H1 (cell line): ENCODE data around the gene SEC11A. TPM values are rescaled to one million over a fixed set of nuclear protein-coding genes. Genes with fewer than 3 reads are reported as not detected.
A peak's percentile ranks its signal among the peaks of the same experiment; 100 is the strongest.

ENCODE experiments used
- ATF2 ChIP-seq: IDR thresholded peaks from 2 replicates; pipeline ENCODE4 v1.6.1; 2012; ENCODE audit warnings: low read length, inconsistent platforms
- BACH1 ChIP-seq: IDR thresholded peaks from 2 replicates; pipeline ENCODE4 v1.6.1; 2012; ENCODE audit warnings: low read length, improper control_type of control experiment
- BRCA1 ChIP-seq: IDR thresholded peaks from 2 replicates; pipeline ENCODE4 v1.6.1; 2012; ENCODE audit warnings: low read depth, low read length, improper control_type of control experiment
- EZH2 ChIP-seq: fragments of 200-600 bp; sonication (generic); IDR thresholded peaks from 2 replicates; pipeline ENCODE4 v1.7.1; 2012; ENCODE audit warnings: low read depth, mild to moderate bottlenecking, moderate library complexity, low read length, inconsistent platforms; ENCODE audit not compliant: severe bottlenecking
- FOSL1 ChIP-seq: IDR thresholded peaks from 2 replicates; pipeline ENCODE4 v1.6.1; 2011; ENCODE audit warnings: mild to moderate bottlenecking, low read depth, low read length, moderate library complexity; ENCODE audit not compliant: insufficient read depth
- NANOG ChIP-seq: IDR thresholded peaks from 2 replicates; pipeline ENCODE4 v1.6.1; 2011; ENCODE audit warnings: low read length, low read depth, mild to moderate bottlenecking, inconsistent platforms; ENCODE audit not compliant: insufficient read depth, poor library complexity, severe bottlenecking
- POLR2A ChIP-seq, 2 experiments: IDR thresholded peaks; 1 replicate in 1 of 2; 2 replicates in 1 of 2; pipeline ENCODE4 v1.6.1; 2011; ENCODE audit warnings: low read depth in 2 of 2, low read length in 2 of 2, mild to moderate bottlenecking in 2 of 2; ENCODE audit errors: control extremely low read depth in 1 of 2
- POU5F1 ChIP-seq: IDR thresholded peaks from 2 replicates; pipeline ENCODE4 v1.6.1; 2011; ENCODE audit warnings: low read depth, mild to moderate bottlenecking, low read length, moderate library complexity
- TAF7 ChIP-seq: optimal IDR thresholded peaks from 2 replicates; pipeline ENCODE3; 2011; ENCODE audit warnings: low read depth, mild to moderate bottlenecking, inconsistent platforms, low read length, moderate library complexity, borderline replicate concordance
- polyA plus RNA-seq, 7 experiments: library from polyadenylated mRNA; depleted of rRNA in 3 of 7; stranded (reverse) in 5 of 7; unstranded in 2 of 7; fragments of >200 nt in 5 of 7; fragments of 200-250 nt in 2 of 7; gene quantifications; 1 replicate in 5 of 7; 2 replicates in 1 of 7; 4 replicates in 1 of 7; pipeline versions ENCODE4 v1.2.1 to v1.2.3, GENCODE V29; 2011 to 2013; ENCODE audit warnings: missing spikeins in 2 of 7, mixed read lengths in 2 of 7
- total RNA-seq: library from RNA; stranded (reverse); fragmentation: NEBNext Ultra II Directional; extraction: Animal tissue kit (Norgen Biotek cat#: 25700); gene quantifications from 2 replicates; pipeline ENCODE4 v1.2.1, GENCODE V29; 2021
- TF ChIP-seq, protein P1 (sequence below), 3 experiments: IDR thresholded peaks; 1 replicate in 2 of 3; 2 replicates in 1 of 3; pipeline versions ENCODE4 v1.5.1 to v1.6.1; 2011; ENCODE audit warnings: low read length in 3 of 3, mild to moderate bottlenecking in 3 of 3, inconsistent platforms in 2 of 3, low read depth in 1 of 3, moderate library complexity in 1 of 3; ENCODE audit not compliant: insufficient read depth in 1 of 3; ENCODE audit errors: control extremely low read depth in 1 of 3
- TF ChIP-seq, protein P2 (sequence below): IDR thresholded peaks from 2 replicates; pipeline ENCODE4 v1.6.1; 2011; ENCODE audit warnings: low read depth, mild to moderate bottlenecking, low read length; ENCODE audit not compliant: insufficient read depth

The SEC11A gene
- total and polyA plus RNA-seq, 2 of the 8 experiments (the other 6 are each of a cell fraction or from before 2014, with no cell fraction given): 268 to 316 TPM

- TF ChIP-seq ATF2 (0 out of 2 replicates have a peak, but pooled peaks have one; percentile 60), NANOG (no peak), FOSL1 (no peak), POU5F1 (no peak), BACH1 (peak; percentile 58), TAF7 (no peak), BRCA1 (peak; percentile 98), EZH2 (no peak), POLR2A (IDR thresholded peaks at IDR 0.05; ENCODE audit: control extremely low read depth in 1 of 2, low read depth in 2 of 2, low read length in 2 of 2) (peak; percentile 62 to 71; a peak in 2 of 3 replicates)
- TF ChIP-seq, protein P1, sequence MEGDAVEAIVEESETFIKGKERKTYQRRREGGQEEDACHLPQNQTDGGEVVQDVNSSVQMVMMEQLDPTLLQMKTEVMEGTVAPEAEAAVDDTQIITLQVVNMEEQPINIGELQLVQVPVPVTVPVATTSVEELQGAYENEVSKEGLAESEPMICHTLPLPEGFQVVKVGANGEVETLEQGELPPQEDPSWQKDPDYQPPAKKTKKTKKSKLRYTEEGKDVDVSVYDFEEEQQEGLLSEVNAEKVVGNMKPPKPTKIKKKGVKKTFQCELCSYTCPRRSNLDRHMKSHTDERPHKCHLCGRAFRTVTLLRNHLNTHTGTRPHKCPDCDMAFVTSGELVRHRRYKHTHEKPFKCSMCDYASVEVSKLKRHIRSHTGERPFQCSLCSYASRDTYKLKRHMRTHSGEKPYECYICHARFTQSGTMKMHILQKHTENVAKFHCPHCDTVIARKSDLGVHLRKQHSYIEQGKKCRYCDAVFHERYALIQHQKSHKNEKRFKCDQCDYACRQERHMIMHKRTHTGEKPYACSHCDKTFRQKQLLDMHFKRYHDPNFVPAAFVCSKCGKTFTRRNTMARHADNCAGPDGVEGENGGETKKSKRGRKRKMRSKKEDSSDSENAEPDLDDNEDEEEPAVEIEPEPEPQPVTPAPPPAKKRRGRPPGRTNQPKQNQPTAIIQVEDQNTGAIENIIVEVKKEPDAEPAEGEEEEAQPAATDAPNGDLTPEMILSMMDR (IDR thresholded peaks at IDR 0.05; ENCODE audit: control extremely low read depth in 1 of 3, insufficient read depth in 1 of 3, low read depth in 1 of 3, low read length in 3 of 3): no peak
- TF ChIP-seq, protein P2, sequence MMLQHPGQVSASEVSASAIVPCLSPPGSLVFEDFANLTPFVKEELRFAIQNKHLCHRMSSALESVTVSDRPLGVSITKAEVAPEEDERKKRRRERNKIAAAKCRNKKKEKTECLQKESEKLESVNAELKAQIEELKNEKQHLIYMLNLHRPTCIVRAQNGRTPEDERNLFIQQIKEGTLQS: no peak
These were observed 61.8 kb downstream of the SEC11A start, which contains the start of gene WDR73 (continued) for GRCh38 chr15:84653910-84654688.
